GM23338 (cell line): Measurements from ENCODE around the gene MPST. TPM values are rescaled to one million over a fixed set of nuclear protein-coding genes. Genes with fewer than 3 reads are reported as not detected.

Experiments used
- ATAC-seq: fragments of 200-7000 bp; cut with Tn5 transposase; 3 replicates; pipeline ENCODE4 v1.9.1; 2020
- DNase-seq: peaks from one replicate; pipeline ENCODE4 v3.0.0-alpha.2; 2015; ENCODE audit warnings: low spot score
- H2AFZ ChIP-seq: fragments of 200-600 bp; sonication (generic); 2 replicates; pipeline ENCODE4 v1.8.0; 2016; ENCODE audit warnings: antibody characterized with exemption, mild to moderate bottlenecking, moderate library complexity
- H3F3A ChIP-seq: fragments of 200-600 bp; sonication (generic); replicated peaks from 2 replicates; pipeline ENCODE4 v1.8.0; 2017; ENCODE audit warnings: antibody characterized with exemption, mixed run types, low read depth
- H3K27ac ChIP-seq: fragments of 200-600 bp; sonication (generic); 2 replicates; pipeline ENCODE4 v1.6.1; 2016; ENCODE audit warnings: low read depth
- H3K27me3 ChIP-seq: fragments of 200-600 bp; sonication (generic); 2 replicates; pipeline ENCODE4 v1.8.0; 2016; ENCODE audit warnings: mild to moderate bottlenecking, mixed run types, moderate library complexity; ENCODE audit not compliant: insufficient read depth
- H3K36me3 ChIP-seq: fragments of 200-600 bp; sonication (generic); 2 replicates; pipeline ENCODE4 v1.8.0; 2016; ENCODE audit warnings: mild to moderate bottlenecking; ENCODE audit not compliant: insufficient read depth
- H3K4me1 ChIP-seq: fragments of 200-600 bp; sonication (generic); 2 replicates; pipeline ENCODE4 v1.8.0; 2016; ENCODE audit warnings: mild to moderate bottlenecking, moderate library complexity; ENCODE audit not compliant: insufficient read depth
- H3K4me2 ChIP-seq: fragments of 200-600 bp; sonication (generic); 2 replicates; pipeline ENCODE4 v1.7.1; 2017; ENCODE audit warnings: mixed run types
- H3K4me3 ChIP-seq: fragments of 200-600 bp; sonication (generic); 2 replicates; pipeline ENCODE4 v1.6.1; 2016; ENCODE audit warnings: mixed run types
- H3K79me2 ChIP-seq: fragments of 200-600 bp; sonication (generic); replicated peaks from 2 replicates; pipeline ENCODE4 v1.8.0; 2017; ENCODE audit warnings: mild to moderate bottlenecking; ENCODE audit not compliant: insufficient read depth
- H3K9me2 ChIP-seq: fragments of 200-600 bp; sonication (generic); 2 replicates; pipeline ENCODE4 v1.8.0; 2017; ENCODE audit not compliant: insufficient read depth
- H4K20me1 ChIP-seq: fragments of 200-600 bp; sonication (generic); replicated peaks from 2 replicates; pipeline ENCODE4 v1.8.0; 2017; ENCODE audit warnings: mild to moderate bottlenecking; ENCODE audit not compliant: insufficient read depth
- H3K27ac Mint-ChIP-seq: 2 replicates; pipeline ENCODE4 v1.8.0; 2020; ENCODE audit warnings: inconsistent platforms, mild to moderate bottlenecking, moderate library complexity, mixed read lengths
- H3K27me3 Mint-ChIP-seq: 3 replicates; pipeline ENCODE4 v1.8.0; 2022; ENCODE audit warnings: low read depth, mild to moderate bottlenecking, moderate library complexity, mixed read lengths, inconsistent platforms; ENCODE audit not compliant: insufficient read depth, poor library complexity
- H3K36me3 Mint-ChIP-seq: 3 replicates; pipeline ENCODE4 v1.8.0; 2021; ENCODE audit warnings: low read depth, mild to moderate bottlenecking, inconsistent platforms, moderate library complexity, mixed read lengths
- H3K4me1 Mint-ChIP-seq: 3 replicates; pipeline ENCODE4 v1.8.0; 2020; ENCODE audit warnings: mild to moderate bottlenecking, inconsistent platforms, mixed read lengths
- H3K4me3 Mint-ChIP-seq: 3 replicates; pipeline ENCODE4 v1.8.0; 2021; ENCODE audit warnings: moderate library complexity, mild to moderate bottlenecking, inconsistent platforms, mixed read lengths
- H3K9me3 Mint-ChIP-seq: 3 replicates; pipeline ENCODE4 v1.8.0; 2020; ENCODE audit warnings: moderate library complexity, mild to moderate bottlenecking, inconsistent platforms, mixed read lengths
- CREB1 ChIP-seq: fragments of 250-450 bp; sonication (Bioruptor Pico); IDR thresholded peaks from 2 replicates; pipeline ENCODE4 v1.5.0; 2020; ENCODE audit warnings: low read depth, mild to moderate bottlenecking, moderate library complexity
- ETS1 ChIP-seq: IDR thresholded peaks from 2 replicates; pipeline ENCODE4 v1.6.1; 2016; ENCODE audit warnings: antibody characterized with exemption
- EZH2 ChIP-seq: fragments of 200-600 bp; sonication (generic); IDR thresholded peaks from one replicate; pipeline ENCODE4 v1.8.0; 2017; ENCODE audit warnings: antibody characterized with exemption, mild to moderate bottlenecking, low read depth; ENCODE audit not compliant: unreplicated experiment
- EZH2phosphoT487 ChIP-seq: fragments of 200-600 bp; sonication (generic); IDR thresholded peaks from one replicate; pipeline ENCODE4 v1.8.1; 2018; ENCODE audit warnings: antibody characterized with exemption; ENCODE audit not compliant: unreplicated experiment
- JUNB ChIP-seq: IDR thresholded peaks from one replicate; pipeline ENCODE4 v1.6.1; 2016; ENCODE audit warnings: antibody characterized with exemption; ENCODE audit not compliant: unreplicated experiment
- NANOG ChIP-seq: IDR thresholded peaks from 2 replicates; pipeline ENCODE4 v1.6.1; 2016; ENCODE audit warnings: antibody characterized with exemption, borderline replicate concordance
- POLR2AphosphoS5 ChIP-seq: IDR thresholded peaks from 2 replicates; pipeline ENCODE4 v1.6.1; 2016; ENCODE audit warnings: antibody characterized with exemption, low read depth
- REST ChIP-seq: IDR thresholded peaks from one replicate; pipeline ENCODE4 v1.6.1; 2018; ENCODE audit warnings: antibody characterized with exemption; ENCODE audit not compliant: unreplicated experiment
- STAT1 ChIP-seq: IDR thresholded peaks from one replicate; pipeline ENCODE4 v1.6.1; 2016; ENCODE audit warnings: antibody characterized with exemption; ENCODE audit not compliant: unreplicated experiment
- ZNF114 ChIP-seq: fragments of 250-450 bp; sonication (Bioruptor Pico); IDR thresholded peaks from 2 replicates; pipeline ENCODE4 v1.5.0; 2020; ENCODE audit warnings: mild to moderate bottlenecking, moderate library complexity
- ZNF331 ChIP-seq: fragments of 250-450 bp; sonication (Bioruptor Pico); IDR thresholded peaks from 2 replicates; pipeline ENCODE4 v1.5.0; 2020; ENCODE audit warnings: low read depth, mild to moderate bottlenecking, moderate library complexity
- polyA plus RNA-seq: library from polyadenylated mRNA; unstranded; fragments of >200 nt; fragmentation: Nextera tagmentation; extraction: Ambion mirVana; gene quantifications from 2 replicates; pipeline ENCODE4 v1.2.1, GENCODE V29; 2016
- total RNA-seq: library from RNA; depleted of rRNA; stranded (reverse); fragments of >200 nt; shearing (Covaris generic); gene quantifications from 2 replicates; pipeline ENCODE4 v1.2.3, GENCODE V29; 2014
- TF ChIP-seq, protein P1 (sequence below), 2 experiments: fragments of 200-600 bp in 1 of 2; sonication (generic) in 1 of 2; conservative IDR thresholded peaks; 2 replicates each; pipeline versions ENCODE4 v1.5.1 to v1.6.1; 2016 to 2017; ENCODE audit warnings: antibody characterized with exemption in 2 of 2, low read depth in 2 of 2, mild to moderate bottlenecking in 2 of 2, moderate library complexity in 1 of 2

MPST gene
- total and polyA plus RNA-seq, 2 experiments from 2014 or later, result 86.2 to 158 TPM

DNA sequence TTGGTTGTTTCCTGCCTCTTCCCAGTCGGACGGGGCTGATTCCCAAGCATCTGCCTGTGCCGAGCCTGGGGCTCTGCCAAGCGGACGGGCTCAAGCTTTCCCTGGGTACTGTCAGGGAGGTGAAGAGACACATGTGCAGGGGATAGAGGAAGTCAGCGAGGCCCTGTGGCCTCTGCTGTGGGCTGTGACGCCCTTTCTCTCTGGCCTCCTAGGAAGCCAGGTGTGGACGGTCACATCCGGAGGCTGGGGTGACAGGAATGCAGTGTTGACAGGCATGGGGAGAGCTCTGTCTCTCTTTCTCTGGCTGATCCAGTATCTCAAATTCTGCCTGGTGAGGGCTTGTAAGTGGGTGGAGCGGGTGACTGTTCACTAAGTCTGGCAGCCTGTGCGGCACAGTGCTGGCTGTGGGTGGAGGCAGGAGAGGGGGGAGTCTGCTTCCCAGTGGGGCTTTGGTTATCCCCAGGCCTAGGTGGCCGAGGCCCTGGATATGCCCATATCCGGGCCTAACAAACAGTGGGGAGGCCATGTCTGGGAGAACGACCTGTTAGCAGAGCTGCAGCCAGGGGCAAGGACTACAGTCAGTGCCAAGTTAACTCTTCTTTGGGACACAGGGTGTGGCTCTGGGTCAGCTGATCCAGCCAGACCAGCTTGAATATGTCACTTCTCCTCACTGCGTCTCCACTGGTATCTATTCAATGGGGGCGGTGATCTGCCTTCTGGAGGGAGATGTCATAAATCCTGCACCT lies 33.9 kb downstream of the MPST start:
- Histone ChIP-seq H3K4me1 (peaks cover 3% of the 10 kb centered on the region; the same call in 1 of the 2 replicates), H3K9me2 (no peaks in the 10 kb centered on the region), H3F3A (no peaks in the 10 kb centered on the region), H3K4me2 (no peak overlapping the region), H3K27me3 (peaks cover 4% of the 10 kb centered on the region; the same call in 1 of the 2 replicates), H3K4me3 (no peak overlapping the region), H3K79me2 (no peaks in the 10 kb centered on the region), H3K27ac (no peak overlapping the region), H2AFZ (no peak overlapping the region), H4K20me1 (0 out of 2 replicates have a peak, but pooled peaks cover 5% of the 10 kb centered on the region), H3K36me3 (no peaks in the 10 kb centered on the region; the same call in 1 of the 2 replicates)
- TF ChIP-seq ZNF114 (CRISPR knock-in tag) (no peak), JUNB (no peak)
- Mint-ChIP-seq H3K4me1 (peaks cover 6% of the 10 kb centered on the region), H3K36me3 (peaks cover 14% of the 10 kb centered on the region; the same call in 2 of the 3 replicates), H3K4me3 (no peak overlapping the region; the same call in 2 of the 3 replicates), H3K27ac (no peak overlapping the region), H3K27me3 (peaks cover 11% of the 10 kb centered on the region), H3K9me3 (no peaks in the 10 kb centered on the region)
- ATAC-seq, result no peak
- no peak for DNase-seq

- no peak overlapping the region for H2AFZ ChIP-seq
- H3F3A ChIP-seq, result no peaks in the 10 kb centered on the region
- peaks cover 4% of the 10 kb centered on the region; the same call in 1 of the 2 replicates for H3K27me3 ChIP-seq
- Mint-ChIP-seq H3K27ac (no peak overlapping the region), H3K4me3 (no peak overlapping the region; the same call in 2 of the 3 replicates), H3K27me3 (peaks cover 11% of the 10 kb centered on the region), H3K9me3 (no peaks in the 10 kb centered on the region), H3K4me1 (peaks cover 6% of the 10 kb centered on the region), H3K36me3 (peaks cover 14% of the 10 kb centered on the region; the same call in 2 of the 3 replicates)
- ATAC-seq (no peak), DNase-seq (no peak)
- H3K27ac ChIP-seq, result no peak overlapping the region
- H3K4me2 ChIP-seq, result no peak overlapping the region
- H4K20me1 ChIP-seq, result 0 out of 2 replicates have a peak, but pooled peaks cover 8% of the 10 kb centered on the region
- no peaks in the 10 kb centered on the region for H3K79me2 ChIP-seq
- no peaks in the 10 kb centered on the region; the same call in 1 of the 2 replicates for H3K36me3 ChIP-seq
- H3K4me1 ChIP-seq, result peaks cover 3% of the 10 kb centered on the region; the same call in 1 of the 2 replicates
- no peaks in the 10 kb centered on the region for H3K9me2 ChIP-seq
- H3K4me3 ChIP-seq, result no peak overlapping the region
- no peak for TF ChIP-seq POLR2AphosphoS5
- no peak for TF ChIP-seq CREB1 (CRISPR knock-in tag)
- TF ChIP-seq ZNF114 (CRISPR knock-in tag), result no peak
- TF ChIP-seq, protein P1, sequence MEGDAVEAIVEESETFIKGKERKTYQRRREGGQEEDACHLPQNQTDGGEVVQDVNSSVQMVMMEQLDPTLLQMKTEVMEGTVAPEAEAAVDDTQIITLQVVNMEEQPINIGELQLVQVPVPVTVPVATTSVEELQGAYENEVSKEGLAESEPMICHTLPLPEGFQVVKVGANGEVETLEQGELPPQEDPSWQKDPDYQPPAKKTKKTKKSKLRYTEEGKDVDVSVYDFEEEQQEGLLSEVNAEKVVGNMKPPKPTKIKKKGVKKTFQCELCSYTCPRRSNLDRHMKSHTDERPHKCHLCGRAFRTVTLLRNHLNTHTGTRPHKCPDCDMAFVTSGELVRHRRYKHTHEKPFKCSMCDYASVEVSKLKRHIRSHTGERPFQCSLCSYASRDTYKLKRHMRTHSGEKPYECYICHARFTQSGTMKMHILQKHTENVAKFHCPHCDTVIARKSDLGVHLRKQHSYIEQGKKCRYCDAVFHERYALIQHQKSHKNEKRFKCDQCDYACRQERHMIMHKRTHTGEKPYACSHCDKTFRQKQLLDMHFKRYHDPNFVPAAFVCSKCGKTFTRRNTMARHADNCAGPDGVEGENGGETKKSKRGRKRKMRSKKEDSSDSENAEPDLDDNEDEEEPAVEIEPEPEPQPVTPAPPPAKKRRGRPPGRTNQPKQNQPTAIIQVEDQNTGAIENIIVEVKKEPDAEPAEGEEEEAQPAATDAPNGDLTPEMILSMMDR (conservative IDR thresholded peaks at IDR 0.05; ENCODE audit: low read depth in 2 of 2), result no peak
- TF ChIP-seq REST, result no peak
- TF ChIP-seq EZH2, result no peak
- no peak for TF ChIP-seq JUNB
- no peak for TF ChIP-seq STAT1
- TF ChIP-seq EZH2phosphoT487, result no peak
- no peak for TF ChIP-seq NANOG
- TF ChIP-seq ETS1, result no peak
- no peak for TF ChIP-seq ZNF331 (CRISPR knock-in tag)
Observed at GRCh38 chr22:37054056-37054395, 34.5 kb downstream of the MPST start.
